K562 treated with DMSO at 1 percent for 48 hours (cell line): Measurements from ENCODE around the gene MAGEB6. TPM values are rescaled to one million over a fixed set of nuclear protein-coding genes. Genes with fewer than 3 reads are reported as not detected.

ENCODE experiments used
- total RNA-seq: library from RNA; unstranded; fragments of 300-600 nt; gene quantifications from 2 replicates; pipeline ENCODE4 v1.2.3, GENCODE V29; 2022; ENCODE audit warnings: low replicate concordance; ENCODE audit errors: extremely low read depth

The MAGEB6 gene, protein sequence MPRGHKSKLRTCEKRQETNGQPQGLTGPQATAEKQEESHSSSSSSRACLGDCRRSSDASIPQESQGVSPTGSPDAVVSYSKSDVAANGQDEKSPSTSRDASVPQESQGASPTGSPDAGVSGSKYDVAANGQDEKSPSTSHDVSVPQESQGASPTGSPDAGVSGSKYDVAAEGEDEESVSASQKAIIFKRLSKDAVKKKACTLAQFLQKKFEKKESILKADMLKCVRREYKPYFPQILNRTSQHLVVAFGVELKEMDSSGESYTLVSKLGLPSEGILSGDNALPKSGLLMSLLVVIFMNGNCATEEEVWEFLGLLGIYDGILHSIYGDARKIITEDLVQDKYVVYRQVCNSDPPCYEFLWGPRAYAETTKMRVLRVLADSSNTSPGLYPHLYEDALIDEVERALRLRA
- not detected in 2 replicates for total RNA-seq

DNA sequence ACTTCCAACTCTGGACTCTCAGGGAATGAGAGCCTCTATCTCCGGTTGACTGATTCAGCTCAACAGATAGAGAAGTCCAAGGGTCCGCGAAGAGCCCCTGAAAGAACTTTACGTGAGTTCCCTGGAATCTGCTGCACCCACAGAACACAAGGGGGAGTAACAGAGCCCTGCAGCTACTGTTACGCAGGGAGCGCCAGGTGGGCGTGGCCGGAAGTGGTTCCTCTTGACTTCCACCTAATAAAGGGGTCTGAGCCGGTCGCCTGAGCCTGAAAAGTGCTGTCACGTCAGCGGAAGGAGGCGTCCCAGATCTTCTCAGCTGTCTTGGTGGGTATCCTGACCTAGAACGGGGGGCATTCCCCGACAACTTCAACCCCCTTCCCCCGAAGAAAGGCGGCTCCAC is at the start of gene MAGEB6:
Gene MAGEB6, plus strand, starts transcription at position 237 of the 400 bp plus-strand sequence. CDS start 1,407 bp downstream, outside the sequence.

DNA sequence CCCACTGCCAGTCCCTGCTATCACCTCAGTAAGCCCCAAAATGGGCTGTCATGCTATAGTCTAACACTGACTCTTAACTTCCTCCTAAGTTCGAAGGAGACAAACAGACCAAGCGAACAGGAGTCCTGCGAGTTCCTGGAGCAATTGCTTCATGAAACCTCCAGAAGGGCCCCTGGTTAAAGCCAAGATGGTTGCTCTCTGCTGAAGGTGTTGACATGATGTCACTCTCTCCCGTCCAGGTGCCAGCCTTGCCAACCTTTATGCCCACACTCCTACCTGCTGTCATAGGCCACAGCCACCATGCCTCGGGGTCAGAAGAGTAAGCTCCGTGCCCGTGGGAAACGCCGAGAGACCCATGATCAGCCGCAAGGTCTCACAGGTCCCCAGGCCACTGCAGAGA is 31.9 kb upstream of the MAGEB6 start, which contains the start of gene MAGEB6B:
Gene MAGEB6B, plus strand, starts transcription at position 301 of the 400 bp plus-strand sequence. Its CDS starts 0 bp downstream, at position 301.

DNA sequence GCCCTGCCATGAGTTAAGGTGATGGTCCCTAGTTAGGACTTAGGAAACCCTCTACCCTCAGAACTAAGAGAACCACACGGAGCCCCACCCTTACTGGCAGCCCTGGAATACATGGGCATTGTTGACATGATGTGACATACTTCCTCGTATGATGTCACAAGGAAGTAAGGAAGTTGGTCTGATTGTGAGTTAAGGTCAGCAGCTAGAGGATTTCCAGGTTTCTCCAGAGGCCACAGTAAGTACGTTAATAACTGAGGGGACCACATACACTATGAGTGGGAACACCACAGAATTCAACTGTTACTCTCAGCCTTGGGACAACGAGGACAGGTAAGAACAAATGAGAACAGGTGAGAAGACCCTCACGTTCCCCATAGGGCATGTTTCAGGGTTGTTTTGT is 23.6 kb downstream of the MAGEB6 start, which contains the start of gene MAGEB5:
Gene MAGEB5, plus strand, starts transcription at position 301 of the 400 bp plus-strand sequence. CDS start 1,133 bp downstream, outside the sequence.

Other genes starting within 250 kb of the MAGEB6 start
- gene MAGEB18, start 54.1 kb upstream of the MAGEB6 start, total RNA-seq, result not detected in 2 replicates
- gene MAGEB6B, start 31.8 kb upstream of the MAGEB6 start, total RNA-seq, result not detected in 2 replicates
- not detected in 2 replicates for gene MAGEB5, start 23.7 kb downstream of the MAGEB6 start, total RNA-seq